HEK293 (cell line): Measurements from ENCODE around the gene TGFB3.

Experiments
- CTCF ChIA-PET: fragments of 350-600 bp; formaldehyde crosslinking; extraction: SDS; loops from one replicate; lab custom pipeline; 2021; ENCODE audit warnings: antibody characterized with exemption; lab: Yijun Ruan, JAX
- POLR2A ChIA-PET: fragments of 300-600 bp; formaldehyde crosslinking; extraction: SDS; loops from one replicate; lab custom pipeline; 2020; ENCODE audit warnings: antibody characterized with exemption, inconsistent platforms; lab: Yijun Ruan, JAX
- H3K27ac ChIP-seq: fragments of 200-500 bp; sonication (Bioruptor generic); 2 replicates; pipeline ENCODE4 v1.5.1; 2014; ENCODE audit warnings: low read depth, low read length, control low read depth, inconsistent platforms; ENCODE audit errors: extremely low read depth
- H3K36me3 ChIP-seq, 2 experiments: fragments of 200-500 bp in 1 of 2; sonication (Bioruptor generic) in 1 of 2; 1 replicate in 1 of 2; 2 replicates in 1 of 2; pipeline ENCODE4 v1.5.1; 2014 to 2017; ENCODE audit warnings: inconsistent platforms in 2 of 2, low read length in 2 of 2; ENCODE audit not compliant: control insufficient read depth in 2 of 2, insufficient read depth in 1 of 2
- H3K4me1 ChIP-seq: fragments of 200-500 bp; sonication (Bioruptor generic); 2 replicates; pipeline ENCODE4 v1.5.1; 2014; ENCODE audit warnings: mild to moderate bottlenecking, low read length, inconsistent platforms; ENCODE audit not compliant: control insufficient read depth, insufficient read depth
- H3K4me3 ChIP-seq: 2 replicates; pipeline ENCODE4 v1.5.1; 2011; ENCODE audit warnings: low read depth, mild to moderate bottlenecking, control low read depth, low read length, moderate library complexity
- H3K9me3 ChIP-seq: fragments of 200-500 bp; sonication (Bioruptor generic); 2 replicates; pipeline ENCODE4 v1.5.1; 2014; ENCODE audit warnings: low read depth, low read length, inconsistent platforms; ENCODE audit not compliant: control insufficient read depth, insufficient read depth
- BCL11B ChIP-seq: fragments of 450-650 bp; formaldehyde crosslinking; IDR thresholded peaks from 2 replicates; pipeline ENCODE4 v1.5.1; 2016; ENCODE audit warnings: low read depth, missing biosample characterization, missing genetic modification characterization
- HOXC10 ChIP-seq: sonication (generic); formaldehyde crosslinking; IDR thresholded peaks from 2 replicates; pipeline ENCODE4 v1.8.1; 2023; ENCODE audit warnings: mild to moderate bottlenecking, missing genetic modification reagents
- IKZF3 ChIP-seq: fragments of 450-650 bp; IDR thresholded peaks from 2 replicates; pipeline ENCODE4 v1.5.0; 2018; ENCODE audit warnings: missing biosample characterization, mild to moderate bottlenecking, missing genetic modification characterization, moderate library complexity
- KLF7 ChIP-seq: fragments of 450-650 bp; formaldehyde crosslinking; IDR thresholded peaks from 2 replicates; pipeline ENCODE4 v1.5.1; 2016; ENCODE audit warnings: missing biosample characterization, missing genetic modification characterization, borderline replicate concordance
- PRDM1 ChIP-seq: fragments of 450-650 bp; formaldehyde crosslinking; IDR thresholded peaks from 2 replicates; pipeline ENCODE4; 2016; ENCODE audit warnings: missing biosample characterization, missing genetic modification characterization
- REST ChIP-seq: fragments of 450-650 bp; formaldehyde crosslinking; IDR thresholded peaks from 2 replicates; pipeline ENCODE4 v1.5.1; 2016; ENCODE audit warnings: missing biosample characterization, missing genetic modification characterization
- SCRT2 ChIP-seq: fragments of 450-650 bp; formaldehyde crosslinking; IDR thresholded peaks from 2 replicates; pipeline ENCODE4 v1.5.1; 2016; ENCODE audit warnings: missing biosample characterization, missing genetic modification characterization
- ZBTB1 ChIP-seq: fragments of 450-650 bp; formaldehyde crosslinking; IDR thresholded peaks from 2 replicates; pipeline ENCODE4 v1.5.1; 2016; ENCODE audit warnings: missing biosample characterization, missing genetic modification characterization
- ZBTB21 ChIP-seq: fragments of 450-650 bp; formaldehyde crosslinking; IDR thresholded peaks from 2 replicates; pipeline ENCODE4 v1.5.1; 2017; ENCODE audit warnings: missing biosample characterization, missing genetic modification characterization
- ZBTB26 ChIP-seq: fragments of 450-650 bp; formaldehyde crosslinking; optimal IDR thresholded peaks from 2 replicates; pipeline ENCODE3; 2016; ENCODE audit warnings: missing biosample characterization, mild to moderate bottlenecking, missing genetic modification characterization
- ZBTB6 ChIP-seq: fragments of 450-650 bp; formaldehyde crosslinking; IDR thresholded peaks from 2 replicates; pipeline ENCODE4 v1.5.1; 2017; ENCODE audit warnings: missing biosample characterization, missing genetic modification characterization
- ZIC2 ChIP-seq: fragments of 450-650 bp; formaldehyde crosslinking; IDR thresholded peaks from 2 replicates; pipeline ENCODE4 v1.5.1; 2016; ENCODE audit warnings: missing biosample characterization, missing genetic modification characterization
- ZNF335 ChIP-seq: fragments of 450-650 bp; formaldehyde crosslinking; conservative IDR thresholded peaks from 2 replicates; pipeline ENCODE4 v1.5.1; 2016; ENCODE audit warnings: missing biosample characterization, missing genetic modification characterization
- ZNF341 ChIP-seq: fragments of 450-650 bp; formaldehyde crosslinking; IDR thresholded peaks from 2 replicates; pipeline ENCODE4; 2016; ENCODE audit warnings: low read depth, missing biosample characterization, missing genetic modification characterization
- ZNF394 ChIP-seq: fragments of 450-650 bp; formaldehyde crosslinking; IDR thresholded peaks from 2 replicates; pipeline ENCODE4 v1.5.1; 2016; ENCODE audit warnings: missing biosample characterization, missing genetic modification characterization, mild to moderate bottlenecking, moderate library complexity, borderline replicate concordance
- ZNF423 ChIP-seq: fragments of 450-650 bp; formaldehyde crosslinking; IDR thresholded peaks from 2 replicates; pipeline ENCODE4 v1.5.1; 2016; ENCODE audit warnings: missing biosample characterization, missing genetic modification characterization
- ZNF488 ChIP-seq: fragments of 450-650 bp; formaldehyde crosslinking; IDR thresholded peaks from 2 replicates; pipeline ENCODE4 v1.5.1; 2016; ENCODE audit warnings: missing biosample characterization, missing genetic modification characterization
- ZNF514 ChIP-seq: fragments of 450-650 bp; formaldehyde crosslinking; IDR thresholded peaks from 2 replicates; pipeline ENCODE4 v1.5.1; 2016; ENCODE audit warnings: missing biosample characterization, missing genetic modification characterization
- ZNF624 ChIP-seq: fragments of 450-650 bp; formaldehyde crosslinking; IDR thresholded peaks from 2 replicates; pipeline ENCODE4 v1.5.1; 2017; ENCODE audit warnings: missing biosample characterization, missing genetic modification characterization
- ZNF639 ChIP-seq: fragments of 450-650 bp; formaldehyde crosslinking; IDR thresholded peaks from 2 replicates; pipeline ENCODE4 v1.5.1; 2016; ENCODE audit warnings: missing biosample characterization, missing genetic modification characterization
- ZNF658 ChIP-seq: fragments of 450-650 bp; formaldehyde crosslinking; IDR thresholded peaks from 2 replicates; pipeline ENCODE4; 2016; ENCODE audit warnings: missing biosample characterization, missing genetic modification characterization
- ZNF777 ChIP-seq: fragments of 450-650 bp; formaldehyde crosslinking; IDR thresholded peaks from 2 replicates; pipeline ENCODE4 v1.5.1; 2017; ENCODE audit warnings: missing biosample characterization, missing genetic modification characterization, borderline replicate concordance
- ZSCAN16 ChIP-seq: fragments of 450-650 bp; formaldehyde crosslinking; IDR thresholded peaks from 2 replicates; pipeline ENCODE4 v1.5.1; 2016; ENCODE audit warnings: missing biosample characterization, missing genetic modification characterization

The TGFB3 gene

GRCh38 chr14:75917322-75917945 lies 64.4 kb downstream of the TGFB3 start:
- POLR2A ChIA-PET, result no interaction called here
- TF ChIP-seq ZNF639 (tag by site-specific recombination) (no peak), ZNF488 (tag by site-specific recombination) (no peak), ZBTB26 (tag by site-specific recombination) (no peak), ZBTB21 (tag by site-specific recombination) (no peak), ZSCAN16 (tag by site-specific recombination) (no peak), ZIC2 (peak; percentile 72), BCL11B (tag by site-specific recombination) (no peak), ZNF514 (tag by site-specific recombination) (no peak), ZNF341 (tag by site-specific recombination) (peak; percentile 50; the same call in 1 of the 2 replicates)

GRCh38 chr14:75915045-75915444 lies 66.8 kb downstream of the TGFB3 start:
- ChIA-PET CTCF (interaction anchor here (1.0 to 1.4 kb wide), 2 partner anchors 8 to 206 kb away, joined by 3 to 7 read pairs; no protein-coding TSS in a partner anchor), POLR2A (no interaction called here)
- Histone ChIP-seq H3K36me3 (no peaks in the 10 kb centered on the region; a peak in 1 of 3 replicates), H3K4me1 (peaks cover 6% of the 10 kb centered on the region; the same call in 1 of the 2 replicates), H3K4me3 (no peak overlapping the region), H3K9me3 (no peaks in the 10 kb centered on the region), H3K27ac (no peak overlapping the region)
- TF ChIP-seq ZNF423 (tag by site-specific recombination), result no peak
- TF ChIP-seq SCRT2 (tag by site-specific recombination), result peak; percentile 74
- 0 out of 2 replicates have a peak, but pooled peaks have one; percentile 1 for TF ChIP-seq ZNF335
- TF ChIP-seq ZBTB6 (tag by site-specific recombination), result no peak
- TF ChIP-seq PRDM1 (tag by site-specific recombination), result 0 out of 2 replicates have a peak, but pooled peaks have one; percentile 7

More at GRCh38 chr14:75917322-75917945, 64.4 kb downstream of the TGFB3 start:
- no peak overlapping the region for H3K4me3 ChIP-seq
- CTCF ChIA-PET, result interaction anchor here (0.7 to 3.5 kb wide), 4 partner anchors 11 to 91 kb away, joined by 3 to 28 read pairs (median 3); no protein-coding TSS in a partner anchor
- H3K4me1 ChIP-seq, result 0 out of 2 replicates have a peak, but pooled peaks cover 3% of the 10 kb centered on the region
- no peaks in the 10 kb centered on the region; a peak in 1 of 3 replicates for H3K36me3 ChIP-seq
- H3K27ac ChIP-seq, result no peak overlapping the region
- H3K9me3 ChIP-seq, result no peaks in the 10 kb centered on the region

GRCh38 chr14:75913183-75913582 lies 68.6 kb downstream of the TGFB3 start:
- no peak overlapping the region for H3K4me3 ChIP-seq
- H3K36me3 ChIP-seq, result peaks cover 0 to 1% of the 10 kb centered on the region in 2 experiments; a peak in 2 of 3 replicates
- H3K4me1 ChIP-seq, result peaks cover 6% of the 10 kb centered on the region; the same call in 1 of the 2 replicates
- no peak overlapping the region for H3K27ac ChIP-seq
- H3K9me3 ChIP-seq, result no peaks in the 10 kb centered on the region
- ChIA-PET POLR2A (interaction anchor here (0.7 kb wide), 1 partner anchor 415 kb away, joined by 3 read pairs; no protein-coding TSS in a partner anchor), CTCF (interaction anchor here (0.6 to 1.0 kb wide), 4 partner anchors 61 to 463 kb away, joined by 3 to 5 read pairs (median 4); partner anchors contain the start of gene ESRRB)
- no peak for TF ChIP-seq ZNF335
- TF ChIP-seq ZNF423 (tag by site-specific recombination), result no peak
- no peak for TF ChIP-seq ZNF624 (tag by site-specific recombination)
- no peak for TF ChIP-seq ZNF394 (tag by site-specific recombination)
- TF ChIP-seq IKZF3 (tag by site-specific recombination), result no peak
- no peak for TF ChIP-seq REST (tag by site-specific recombination)
- no peak for TF ChIP-seq ZNF658 (tag by site-specific recombination)
- no peak for TF ChIP-seq ZBTB1 (tag by site-specific recombination)
- no peak for TF ChIP-seq ZNF777
- TF ChIP-seq HOXC10, result no peak
- TF ChIP-seq KLF7 (tag by site-specific recombination), result no peak
